ENCODE results near the gene NRDC. TPM values are rescaled to one million over a fixed set of nuclear protein-coding genes. Genes with fewer than 3 reads are reported as not detected.

Gene NRDC
- total RNA-seq, 2 experiments from 2014 or later = 116 to 118 TPM

DNA sequence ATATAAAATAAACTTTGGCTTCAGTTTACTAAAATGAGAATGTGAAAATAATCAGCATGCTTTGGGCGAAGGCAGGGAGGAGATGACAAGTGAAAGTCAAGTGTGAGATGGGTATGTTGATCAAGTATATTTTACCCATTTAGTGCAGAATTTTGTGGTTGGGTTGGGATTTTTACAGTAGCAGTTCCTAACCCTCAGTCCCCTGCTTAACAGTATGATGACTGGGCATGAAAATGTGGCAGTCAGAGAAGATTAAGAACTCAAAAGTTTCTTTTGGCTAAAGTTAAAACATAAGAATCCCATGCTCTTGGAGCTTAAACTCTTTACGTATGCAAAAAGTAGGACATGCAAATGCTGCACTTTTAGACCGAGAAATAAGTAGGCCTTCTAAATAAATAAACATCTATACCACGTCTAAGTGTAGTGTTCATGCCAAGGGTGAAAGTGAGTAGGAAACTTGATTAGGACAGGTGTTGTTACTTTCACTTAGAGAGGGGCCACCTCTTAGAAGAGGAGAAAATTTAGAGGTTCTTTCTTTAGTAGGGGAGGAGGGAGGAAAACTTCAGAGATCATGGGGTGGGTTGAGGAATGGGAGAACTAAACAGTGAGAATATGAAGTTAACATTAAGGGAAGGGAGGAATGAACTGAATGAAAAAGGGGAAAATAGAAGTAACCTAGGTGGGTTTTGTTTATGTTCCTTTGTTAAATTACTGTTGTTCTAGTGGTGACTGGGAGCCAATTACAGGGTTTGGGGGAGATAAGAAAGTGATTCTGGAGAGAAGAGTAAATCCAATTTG lies 133.8 kb downstream of the NRDC start:
- H3K9me3 Mint-ChIP-seq = no peaks in the 10 kb centered on the region
- H3K4me3 Mint-ChIP-seq = no peak overlapping the region
- H3K36me3 Mint-ChIP-seq = peaks cover 13% of the 10 kb centered on the region
- no peaks in the 10 kb centered on the region for H3K27me3 Mint-ChIP-seq
- H3K4me1 Mint-ChIP-seq = peaks cover 19% of the 10 kb centered on the region
- DNase-seq = no peak
- H3K27ac Mint-ChIP-seq = no peak overlapping the region

DNA sequence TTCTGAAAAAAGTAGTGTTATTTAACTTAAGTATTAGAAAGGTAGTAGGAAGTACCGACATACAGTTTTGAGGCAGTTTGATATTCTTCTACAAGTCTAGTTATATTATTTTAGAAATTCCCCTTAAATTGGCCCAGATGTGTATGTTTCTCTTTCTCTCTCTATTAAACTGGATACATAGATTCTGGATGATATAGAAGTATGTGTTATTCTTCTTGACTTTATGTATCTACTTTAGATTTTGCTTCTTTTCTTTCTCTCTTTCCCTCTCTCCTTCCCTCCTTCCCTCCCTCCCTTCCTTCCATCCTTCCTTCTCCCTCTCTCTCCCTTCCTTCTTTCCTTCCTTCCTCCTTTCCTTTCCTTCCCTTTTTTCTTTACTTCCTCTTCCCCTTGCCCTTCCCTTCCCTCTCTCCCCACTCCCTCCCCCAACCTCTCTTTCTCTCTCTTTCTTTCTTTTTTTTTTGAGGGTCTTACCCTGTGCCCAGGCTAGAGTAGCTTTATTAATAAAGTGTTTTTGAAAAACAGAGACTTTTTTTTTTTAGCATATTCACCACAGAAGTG lies 137.3 kb downstream of the NRDC start:
- Mint-ChIP-seq H3K27me3 (no peaks in the 10 kb centered on the region), H3K4me3 (no peak overlapping the region), H3K4me1 (peaks cover 29% of the 10 kb centered on the region), H3K9me3 (no peaks in the 10 kb centered on the region), H3K27ac (no peak overlapping the region), H3K36me3 (peaks cover 5% of the 10 kb centered on the region)
- no peak for DNase-seq

DNA sequence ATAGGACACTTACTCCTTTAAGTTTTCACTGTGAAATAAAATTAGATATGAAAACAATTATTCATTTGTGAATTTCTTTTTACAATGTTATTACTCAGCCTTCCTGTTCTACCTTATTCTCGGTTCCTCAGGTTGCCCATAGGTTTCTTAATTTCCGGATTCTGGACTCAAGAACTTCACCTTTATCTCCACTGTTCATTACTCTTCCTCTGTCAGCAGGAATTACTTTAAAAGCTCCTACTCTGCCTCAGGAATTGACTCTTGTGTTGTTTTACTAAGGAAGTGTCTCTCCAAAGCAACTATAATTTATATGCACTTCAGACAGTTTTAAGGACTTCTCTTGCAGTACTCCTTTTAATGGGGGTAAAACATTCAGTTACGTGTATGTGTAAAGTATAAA lies 137.9 kb downstream of the NRDC start:
- no peak overlapping the region for H3K27ac Mint-ChIP-seq
- no peak for DNase-seq
- peaks cover 3% of the 10 kb centered on the region for H3K36me3 Mint-ChIP-seq
- no peaks in the 10 kb centered on the region for H3K9me3 Mint-ChIP-seq
- H3K4me3 Mint-ChIP-seq = no peak overlapping the region
- peaks cover 34% of the 10 kb centered on the region for H3K4me1 Mint-ChIP-seq
- no peaks in the 10 kb centered on the region for H3K27me3 Mint-ChIP-seq

Other genes starting within 250 kb of the NRDC start
- gene RAB3B, start 112.0 kb upstream of the NRDC start, total RNA-seq = under 1 TPM; 0.06 to 0.08 TPM
- gene KTI12, start 155.1 kb upstream of the NRDC start, total RNA-seq = 10 to 100 TPM; 17.6 to 18.1 TPM
- 10 to 100 TPM; 33.3 to 36.1 TPM for gene TXNDC12, start 176.5 kb upstream of the NRDC start, total RNA-seq
- gene BTF3L4, start 177.6 kb upstream of the NRDC start, total RNA-seq = 10 to 100 TPM; 40.2 to 43.2 TPM

Measured in activated naive CD8-positive, alpha-beta T cell treated with anti-CD3 and anti-CD28 coated beads for 36 hours (primary cell).